GM12892 (cell line): ENCODE results near the gene PPM1L.
"Not testable (repeated sequence)": the region's sequence is repeated elsewhere in the genome, so short reads cannot be mapped to it uniquely, and the experiment has no call there.

ENCODE experiments used
- DNase-seq: peaks from one replicate; pipeline ENCODE4 v3.0.0; 2011; ENCODE audit not compliant: insufficient read length
- FAIRE-seq: peaks from 2 replicates; lab custom pipeline; 2011; peaks lifted over from hg19 to GRCh38; lab: Jason Lieb, UNC
- POLR2A ChIP-seq: IDR thresholded peaks from 2 replicates; pipeline ENCODE4 v1.6.1; 2011; ENCODE audit warnings: low read depth, low read length, control low read depth
- POLR2AphosphoS5 ChIP-seq: IDR thresholded peaks from 2 replicates; pipeline ENCODE4 v1.6.1; 2011; ENCODE audit warnings: low read depth, low read length, control low read depth
- TAF1 ChIP-seq: IDR thresholded peaks from 2 replicates; pipeline ENCODE4 v1.6.1; 2011; ENCODE audit warnings: low read depth, mild to moderate bottlenecking, control low read depth, low read length, borderline replicate concordance

PPM1L gene

GRCh38 chr3:160981217-160981938 lies 225.3 kb downstream of the PPM1L start:
- no peak for FAIRE-seq

GRCh38 chr3:160982491-160982890 lies 226.5 kb downstream of the PPM1L start:
- DNase-seq (no peak), FAIRE-seq (no peak)
- no peak for TF ChIP-seq POLR2AphosphoS5

More at GRCh38 chr3:160981217-160981938, 225.3 kb downstream of the PPM1L start:
- TF ChIP-seq TAF1 (no peak), POLR2A (no peak), POLR2AphosphoS5 (no peak)
- DNase-seq: no peak

GRCh38 chr3:160983900-160984299 lies 227.9 kb downstream of the PPM1L start:
- not testable (repeated sequence) for DNase-seq, FAIRE-seq

GRCh38 chr3:160986069-160986468 lies 230.0 kb downstream of the PPM1L start:
- TF ChIP-seq TAF1: no peak
- no peak for TF ChIP-seq POLR2A
- TF ChIP-seq POLR2AphosphoS5: no peak
- FAIRE-seq (no peak), DNase-seq (no peak)

- FAIRE-seq: no peak
- TF ChIP-seq POLR2A (no peak), TAF1 (no peak), POLR2AphosphoS5 (no peak)
- no peak for DNase-seq
These were observed 232.2 kb downstream of the PPM1L start for GRCh38 chr3:160987982-160988964.

- DNase-seq (no peak), FAIRE-seq (no peak)
- TF ChIP-seq TAF1 (no peak), POLR2A (no peak), POLR2AphosphoS5 (no peak)
These were observed 234.4 kb downstream of the PPM1L start for GRCh38 chr3:160990446-160990845.

- TF ChIP-seq TAF1: no peak
- TF ChIP-seq POLR2A: no peak
- TF ChIP-seq POLR2AphosphoS5: no peak
- no peak for FAIRE-seq
- no peak for DNase-seq
These were observed 236.7 kb downstream of the PPM1L start for GRCh38 chr3:160992712-160993111.

- DNase-seq: no peak
These were observed 240.8 kb downstream of the PPM1L start for GRCh38 chr3:160996811-160997210.

GRCh38 chr3:160998581-160998980 lies 242.6 kb downstream of the PPM1L start:
- no peak for DNase-seq
- FAIRE-seq: no peak
- TF ChIP-seq POLR2A: no peak
- no peak for TF ChIP-seq POLR2AphosphoS5
- TF ChIP-seq TAF1: no peak

More at GRCh38 chr3:160996811-160997210, 240.8 kb downstream of the PPM1L start:
- TF ChIP-seq POLR2AphosphoS5 (no peak), TAF1 (no peak), POLR2A (no peak)
- no peak for FAIRE-seq

- FAIRE-seq (no peak), DNase-seq (no peak)
- TF ChIP-seq TAF1: no peak
- TF ChIP-seq POLR2AphosphoS5: no peak
- no peak for TF ChIP-seq POLR2A
These were observed 243.2 kb downstream of the PPM1L start for GRCh38 chr3:160999274-160999673.

- FAIRE-seq (no peak), DNase-seq (no peak)
- TF ChIP-seq TAF1 (no peak), POLR2A (no peak)
These were observed 252.1 kb downstream of the PPM1L start for GRCh38 chr3:161008086-161008485.

GRCh38 chr3:161010151-161010550 lies 254.1 kb downstream of the PPM1L start:
- FAIRE-seq, DNase-seq: not testable (repeated sequence)
